HepG2 (cell line): ENCODE results near the gene PTPRB. TPM values are rescaled to one million over a fixed set of nuclear protein-coding genes. Genes with fewer than 3 reads are reported as not detected.

ENCODE experiments used
- ATAC-seq: fragments of 200-7000 bp; cut with Tn5 transposase; 3 replicates; pipeline ENCODE4 v1.9.1; 2020; ENCODE audit warnings: mild to moderate bottlenecking, moderate library complexity
- BruUV-seq: library from RNA; stranded (reverse); fragments of 400-500 nt; replicated peaks from 2 replicates; lab custom pipeline; 2021; lab: Mats Ljungman, UMichigan
- CTCF ChIA-PET: fragments of 300-600 bp; formaldehyde crosslinking; extraction: SDS; loops from one replicate; lab custom pipeline; 2021; ENCODE audit warnings: low total read pairs, inconsistent platforms, low intra/inter-chr PET ratio; lab: Yijun Ruan, JAX
- POLR2A ChIA-PET: fragments of 350-600 bp; sonication (Branson Sonifier 250); formaldehyde crosslinking; loops from one replicate; lab custom pipeline; 2020; ENCODE audit warnings: antibody characterized with exemption, inconsistent platforms; lab: Yijun Ruan, JAX
- DNase-seq: peaks from one replicate; pipeline ENCODE4 v3.0.0-alpha.2; 2015; ENCODE audit warnings: low spot score
- FAIRE-seq: peaks from 3 replicates; lab custom pipeline; 2011; peaks lifted over from hg19 to GRCh38; lab: Jason Lieb, UNC
- H2AFZ ChIP-seq: one replicate; pipeline ENCODE4 v1.6.1; 2011; ENCODE audit warnings: low read length, inconsistent platforms
- H3K27ac ChIP-seq: fragments of 300-600 bp; 3 replicates; pipeline ENCODE4 v1.8.0; 2011; ENCODE audit warnings: mixed run types, mild to moderate bottlenecking, mixed read lengths, low read length, inconsistent platforms; ENCODE audit not compliant: insufficient read depth; ENCODE audit errors: extremely low read length
- H3K27me3 ChIP-seq, 2 experiments: fragments of 200-600 bp in 1 of 2; 2 replicates in 1 of 2; 3 replicates in 1 of 2; pipeline versions ENCODE4 v1.6.0 to v1.8.0; 2011; ENCODE audit warnings: low read length in 2 of 2, mild to moderate bottlenecking in 2 of 2, moderate library complexity in 2 of 2, inconsistent platforms in 1 of 2; ENCODE audit not compliant: insufficient read depth in 2 of 2, control insufficient read depth in 1 of 2
- H3K36me3 ChIP-seq, 2 experiments: fragments of 200-600 bp in 1 of 2; replicated peaks in 1 of 2; 2 replicates in 1 of 2; 3 replicates in 1 of 2; pipeline versions ENCODE4 v1.5.1 to v1.8.0; 2011; ENCODE audit warnings: low read length in 2 of 2, inconsistent platforms in 1 of 2; ENCODE audit not compliant: insufficient read depth in 2 of 2, control insufficient read depth in 1 of 2
- H3K4me1 ChIP-seq: 2 replicates; pipeline ENCODE4 v1.5.1; 2012; ENCODE audit warnings: low read length, inconsistent platforms; ENCODE audit not compliant: insufficient read depth
- H3K4me2 ChIP-seq: 2 replicates; pipeline ENCODE4 v1.6.0; 2011; ENCODE audit warnings: low read depth, low read length, inconsistent platforms
- H3K4me3 ChIP-seq, 3 experiments: fragments of 200-600 bp in 1 of 3; sonication (generic), shearing (Covaris generic) in 1 of 3; replicated peaks in 1 of 3; 2 replicates each; pipeline ENCODE4 v1.5.1; 2011 to 2016; ENCODE audit warnings: low read length in 3 of 3, inconsistent platforms in 2 of 3, low read depth in 2 of 3, mild to moderate bottlenecking in 2 of 3, control low read depth in 1 of 3, mixed read lengths in 1 of 3; ENCODE audit not compliant: insufficient read depth in 1 of 3
- H3K79me2 ChIP-seq: one replicate; pipeline ENCODE4 v1.6.1; 2011; ENCODE audit warnings: low read length, inconsistent platforms; ENCODE audit not compliant: insufficient read depth
- H3K9ac ChIP-seq: 2 replicates; pipeline ENCODE4 v1.6.0; 2011; ENCODE audit warnings: mild to moderate bottlenecking, low read depth, low read length, inconsistent platforms; ENCODE audit not compliant: insufficient read depth
- H3K9me3 ChIP-seq: 2 replicates; pipeline ENCODE4 v1.5.1; 2012; ENCODE audit warnings: mild to moderate bottlenecking, low read length
- H4K20me1 ChIP-seq: 2 replicates; pipeline ENCODE4 v1.6.0; 2011; ENCODE audit warnings: inconsistent platforms, mild to moderate bottlenecking, low read length, moderate library complexity; ENCODE audit not compliant: insufficient read depth
- CTCF ChIP-seq: sonication (generic); formaldehyde crosslinking; IDR thresholded peaks from 2 replicates; pipeline ENCODE4 v1.5.0; 2020; ENCODE audit warnings: mild to moderate bottlenecking, missing genetic modification reagents, moderate library complexity
- MIXL1 ChIP-seq: IDR thresholded peaks from 2 replicates; pipeline ENCODE4 v1.6.1; 2016
- MXD3 ChIP-seq: IDR thresholded peaks from 2 replicates; pipeline ENCODE4 v1.6.1; 2016; ENCODE audit warnings: mild to moderate bottlenecking, missing biosample characterization, missing genetic modification reagents
- PRDM15 ChIP-seq: sonication (generic); formaldehyde crosslinking; IDR thresholded peaks from 2 replicates; pipeline ENCODE4 v1.4.0; 2020; ENCODE audit warnings: missing genetic modification reagents
- PRPF4 ChIP-seq: fragments of 200-400 bp; formaldehyde crosslinking; IDR thresholded peaks from 2 replicates; pipeline ENCODE4 v1.6.1; 2016; ENCODE audit warnings: low read length, low read depth; ENCODE audit not compliant: poor library complexity, severe bottlenecking
- RAD21 ChIP-seq: fragments of 450-650 bp; formaldehyde crosslinking; IDR thresholded peaks from 2 replicates; pipeline ENCODE4 v1.5.0; 2020; ENCODE audit warnings: mild to moderate bottlenecking
- SMC3 ChIP-seq: IDR thresholded peaks from 2 replicates; pipeline ENCODE4 v1.6.1; 2011; ENCODE audit warnings: low read length, improper control_type of control experiment
- STAG1 ChIP-seq: sonication (generic); formaldehyde crosslinking; IDR thresholded peaks from 2 replicates; pipeline ENCODE4 v1.4.0; 2020; ENCODE audit warnings: missing genetic modification reagents
- ZBTB38 ChIP-seq: sonication (generic); formaldehyde crosslinking; IDR thresholded peaks from 2 replicates; pipeline ENCODE4 v1.5.1; 2020; ENCODE audit warnings: mild to moderate bottlenecking, missing genetic modification reagents
- ZNF552 ChIP-seq: sonication (generic); formaldehyde crosslinking; IDR thresholded peaks from 2 replicates; pipeline ENCODE4 v1.9.0; 2022; ENCODE audit warnings: missing genetic modification reagents, mild to moderate bottlenecking, borderline replicate concordance
- ZNF572 ChIP-seq: sonication (generic); formaldehyde crosslinking; IDR thresholded peaks from 2 replicates; pipeline ENCODE4 v1.5.1; 2020; ENCODE audit warnings: mild to moderate bottlenecking, missing genetic modification reagents
- ZNF644 ChIP-seq: IDR thresholded peaks from 2 replicates; pipeline ENCODE4 v1.6.1; 2016; ENCODE audit warnings: low read depth
- WGBS: methylation state at CpG from one replicate; pipeline ENCODE4 v1.1.6; 2017; ENCODE audit warnings: low lambda C conversion rate; 5-methylcytosine and 5-hydroxymethylcytosine counted together
- in situ Hi-C: cut with HindIII; loops from 2 replicates; pipeline ENCODE4 v1.10.0; 2017; ENCODE audit warnings: low pct_unique_long_range_greater_than_20kb; ENCODE audit not compliant: extremely low pct_ligation_motif_present
- intact Hi-C: fragments of 100-400 bp; cut with micrococcal nuclease; formaldehyde crosslinking; loops from one replicate; pipeline ENCODE4 v1.10.0; 2022; ENCODE audit not compliant: unreplicated experiment
- polyA plus RNA-seq, 8 experiments: library from polyadenylated mRNA; depleted of rRNA in 3 of 8; stranded (reverse) in 7 of 8; unstranded in 1 of 8; fragments of >200 nt; fragmentation: Illumina TruSeq in 4 of 8; extraction: Trizol in 4 of 8; gene quantifications; 2 replicates each; pipeline versions ENCODE4 v1.2.1 to v1.2.3, GENCODE V29; 2011 to 2016; ENCODE audit warnings: low read depth in 4 of 8, missing spikeins in 1 of 8, mixed read lengths in 1 of 8; ENCODE audit not compliant: insufficient read depth in 1 of 8
- total RNA-seq, 5 experiments: library from RNA; depleted of rRNA; stranded (reverse); fragments of >200 nt; fragmentation: Illumina TruSeq; extraction: Trizol; gene quantifications; 2 replicates each; pipeline ENCODE4 v1.2.3, GENCODE V29; 2016; ENCODE audit warnings: low read depth in 1 of 5

PTPRB gene
- total and polyA plus RNA-seq, 2 of the 13 experiments (the other 11 are each of a cell fraction or from before 2014, with no cell fraction given), result 0.02 to 0.07 TPM

DNA sequence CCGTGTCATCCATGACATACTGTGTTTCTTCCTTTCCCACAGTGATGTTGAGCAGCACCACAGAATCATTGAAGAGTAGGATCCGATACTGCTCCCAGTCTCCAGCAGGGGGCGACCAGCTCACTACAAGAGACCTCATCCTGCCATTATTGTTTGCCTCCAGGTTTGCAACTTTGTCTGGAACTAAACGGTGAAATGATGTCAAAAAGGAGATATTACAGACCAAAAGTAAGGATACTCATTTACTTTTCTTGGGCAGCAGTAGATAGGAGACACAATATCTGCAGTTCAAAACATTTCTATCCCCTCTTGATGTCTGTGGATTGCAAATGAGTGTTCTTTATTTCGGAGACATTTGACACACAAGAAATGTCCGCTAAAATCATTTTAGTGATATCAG is 47.2 kb downstream of the PTPRB start:
- Histone ChIP-seq H3K79me2 (no peaks in the 10 kb centered on the region), H3K27me3 (no peaks in the 10 kb centered on the region), H3K9ac (no peak overlapping the region), H3K4me2 (no peak overlapping the region), H2AFZ (no peak overlapping the region), H3K36me3 (no peaks in the 10 kb centered on the region), H3K4me1 (no peaks in the 10 kb centered on the region), H3K4me3 (no peak overlapping the region), H4K20me1 (no peaks in the 10 kb centered on the region), H3K9me3 (no peaks in the 10 kb centered on the region), H3K27ac (no peak overlapping the region)
- WGBS, result 30% methylated on average over 6 of the region's 6 CpGs
- BruUV-seq, result no TSS peak
- peak; percentile 84 for FAIRE-seq
- POLR2A ChIA-PET, result no interaction called here
- in situ Hi-C loops (loop anchor here (5.0 kb wide), 1 partner anchor 127 kb away; no protein-coding TSS in a partner anchor), intact Hi-C loops (loop anchor here (1.0 kb wide), 2 partner anchors 130 to 140 kb away; no protein-coding TSS in a partner anchor)
- CTCF ChIA-PET, result interaction anchor here (1.5 to 2.3 kb wide), 2 partner anchors 129 to 140 kb away, joined by 10 to 18 read pairs; no protein-coding TSS in a partner anchor
- TF ChIP-seq PRPF4 (no peak), MIXL1 (peak; percentile 15; the same call in 1 of the 2 replicates), ZNF552 (CRISPR knock-in tag) (no peak), ZNF572 (CRISPR knock-in tag) (no peak), ZBTB38 (CRISPR knock-in tag) (no peak), PRDM15 (CRISPR knock-in tag) (no peak), CTCF (CRISPR knock-in tag) (peak; percentile 84), SMC3 (peak; percentile 76), RAD21 (CRISPR knock-in tag) (peak; percentile 55; the same call in 1 of the 2 replicates), STAG1 (peak; percentile 80), MXD3 (CRISPR knock-in tag) (no peak), ZNF644 (peak; percentile 65; the same call in 1 of the 2 replicates)
- peak; percentile 94 for ATAC-seq
- DNase-seq, result peak; percentile 49
